Omental fat pad (tissue), 4 donors: ENCODE data around the gene RGS6. TPM values are rescaled to one million over a fixed set of nuclear protein-coding genes. Genes with fewer than 3 reads are reported as not detected.
"Not testable (repeated sequence)": the region's sequence is repeated elsewhere in the genome, so short reads cannot be mapped to it uniquely, and the experiment has no call there.

Experiments
- ATAC-seq: fragments of 150-250 bp; one replicate; pipeline ENCODE4 v1.9.1; 2016; ENCODE audit warnings: mild to moderate bottlenecking, moderate library complexity; ENCODE audit not compliant: low FRiP score
- DNase-seq: peaks from one replicate; pipeline ENCODE4 v3.0.0-alpha.2; 2019; ENCODE audit warnings: low spot score
- total RNA-seq, 4 donors: library from RNA; depleted of rRNA; stranded (reverse); fragments of >200 nt; gene quantifications; one replicate each; pipeline ENCODE4 v1.1.0, GENCODE V29; 2016
- TF ChIP-seq, protein P1 (sequence below), 3 donors: fragments of 450-650 bp; IDR thresholded peaks; one replicate each; pipeline ENCODE4 v1.5.1; 2016 to 2017; ENCODE audit warnings: antibody characterized with exemption in 3 of 3, mild to moderate bottlenecking in 3 of 3, moderate library complexity in 2 of 3

RGS6 gene
- total RNA-seq, 4 donors from 2014 or later: 5.2 to 27.3 (median 6.9) TPM

DNA sequence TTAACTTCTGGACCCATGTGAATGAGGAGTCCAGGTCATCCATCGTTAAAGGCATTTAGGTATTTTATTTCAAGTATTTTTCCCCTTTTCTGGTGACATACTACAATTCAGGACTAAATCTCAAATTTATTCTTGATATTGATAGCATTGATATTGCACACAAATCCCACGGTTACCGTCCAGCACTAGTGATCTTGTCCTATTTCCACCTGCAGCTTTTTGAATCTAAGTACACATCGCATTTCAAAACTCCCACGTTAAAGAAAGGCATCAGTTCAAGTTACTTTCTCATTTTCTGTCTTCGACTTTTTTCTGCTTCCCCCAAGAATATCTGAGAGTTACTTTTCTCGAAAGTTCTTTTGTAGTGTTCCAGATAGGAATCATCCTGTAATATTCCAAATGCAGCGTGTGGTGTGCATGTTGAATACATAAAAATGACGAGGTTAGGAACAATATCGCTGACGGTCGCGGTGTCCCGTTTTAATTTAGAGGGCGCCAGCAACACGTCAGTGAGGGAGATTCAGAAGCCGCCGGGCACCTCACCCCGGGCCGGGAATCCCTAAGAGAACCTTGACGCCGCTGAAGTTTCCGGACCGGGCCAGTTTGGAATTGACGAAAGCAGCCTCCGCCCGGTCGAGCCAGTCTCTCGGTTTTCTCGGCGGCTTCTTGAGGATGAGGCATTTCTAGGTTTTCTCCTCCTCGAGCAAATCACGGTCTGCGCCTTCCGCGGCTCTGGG lies 569 bp upstream of the RGS6 start:
- ATAC-seq (peak; percentile 75), DNase-seq (no peak)
- TF ChIP-seq, protein P1, sequence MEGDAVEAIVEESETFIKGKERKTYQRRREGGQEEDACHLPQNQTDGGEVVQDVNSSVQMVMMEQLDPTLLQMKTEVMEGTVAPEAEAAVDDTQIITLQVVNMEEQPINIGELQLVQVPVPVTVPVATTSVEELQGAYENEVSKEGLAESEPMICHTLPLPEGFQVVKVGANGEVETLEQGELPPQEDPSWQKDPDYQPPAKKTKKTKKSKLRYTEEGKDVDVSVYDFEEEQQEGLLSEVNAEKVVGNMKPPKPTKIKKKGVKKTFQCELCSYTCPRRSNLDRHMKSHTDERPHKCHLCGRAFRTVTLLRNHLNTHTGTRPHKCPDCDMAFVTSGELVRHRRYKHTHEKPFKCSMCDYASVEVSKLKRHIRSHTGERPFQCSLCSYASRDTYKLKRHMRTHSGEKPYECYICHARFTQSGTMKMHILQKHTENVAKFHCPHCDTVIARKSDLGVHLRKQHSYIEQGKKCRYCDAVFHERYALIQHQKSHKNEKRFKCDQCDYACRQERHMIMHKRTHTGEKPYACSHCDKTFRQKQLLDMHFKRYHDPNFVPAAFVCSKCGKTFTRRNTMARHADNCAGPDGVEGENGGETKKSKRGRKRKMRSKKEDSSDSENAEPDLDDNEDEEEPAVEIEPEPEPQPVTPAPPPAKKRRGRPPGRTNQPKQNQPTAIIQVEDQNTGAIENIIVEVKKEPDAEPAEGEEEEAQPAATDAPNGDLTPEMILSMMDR (IDR thresholded peaks at IDR 0.05): no peak

DNA sequence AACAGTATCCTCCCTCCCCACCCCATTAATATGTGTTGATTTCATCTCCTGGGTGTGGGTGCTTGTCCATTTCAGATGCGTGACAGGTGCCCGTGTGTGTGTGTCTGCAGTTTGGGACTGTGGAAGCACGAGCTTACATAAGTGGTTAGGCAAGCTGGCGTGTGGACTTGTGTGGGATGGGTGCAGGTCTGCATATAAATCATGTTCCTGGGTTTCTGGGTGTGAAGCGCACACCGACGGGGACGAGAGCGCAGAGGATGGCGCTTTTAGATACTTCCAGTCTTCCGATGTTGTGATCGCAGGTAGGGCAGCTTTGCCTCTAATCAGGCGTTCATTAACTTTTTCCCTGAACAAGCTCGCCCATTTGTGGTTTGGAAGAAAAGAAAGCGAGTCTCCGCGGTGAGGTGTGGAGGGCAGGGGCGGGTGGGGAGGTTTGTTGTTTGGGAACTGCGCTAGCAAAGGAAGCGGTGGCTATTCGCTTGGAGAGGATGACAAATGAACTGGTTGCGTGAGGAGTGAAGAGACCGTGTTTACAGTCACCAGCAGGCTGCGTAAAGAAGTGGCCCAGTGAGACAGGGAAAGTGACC lies 865 bp downstream of the RGS6 start:
- DNase-seq: no peak
- peak; percentile 34 for ATAC-seq
- TF ChIP-seq, protein P1 (IDR thresholded peaks at IDR 0.05): no peak

DNA sequence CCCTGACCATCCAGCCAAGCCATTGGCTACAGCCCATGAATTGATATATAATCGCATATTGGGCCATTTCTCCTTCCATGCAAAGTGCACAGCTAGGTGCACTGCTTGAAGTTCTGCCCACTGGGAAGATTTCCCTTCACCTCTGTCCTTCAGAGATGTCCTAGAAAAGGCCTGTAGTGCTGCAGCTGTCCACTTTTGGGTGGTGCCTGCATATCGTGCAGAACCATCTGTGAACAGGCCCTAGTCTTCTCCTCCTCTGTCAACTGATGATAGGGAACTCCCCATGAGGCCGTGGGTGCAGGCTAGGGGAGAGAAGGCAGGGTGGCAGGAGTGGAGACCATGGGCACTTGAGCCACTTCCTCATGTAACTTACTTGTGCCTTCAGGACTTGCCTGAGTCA lies 6.0 kb downstream of the RGS6 start:
- ATAC-seq, DNase-seq: not testable (repeated sequence)

DNA sequence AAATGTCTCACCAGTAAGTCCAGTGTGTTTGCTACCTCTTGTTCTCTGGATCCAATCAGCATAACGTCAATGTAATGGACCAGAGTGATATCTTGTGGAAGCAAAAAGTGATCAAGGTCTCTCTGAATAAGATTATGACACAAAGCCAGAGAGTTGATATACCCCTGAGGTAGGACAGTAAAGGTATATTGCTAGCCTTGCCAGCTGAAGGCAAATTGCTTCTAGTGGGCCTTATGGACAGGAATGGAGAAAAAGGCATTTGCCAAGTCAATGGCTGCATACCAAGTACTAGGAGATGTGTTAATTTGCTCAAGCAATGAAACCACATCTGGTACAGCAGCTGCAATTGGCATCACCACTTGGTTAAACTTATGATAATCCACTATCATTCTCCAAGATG lies 7.1 kb downstream of the RGS6 start:
- not testable (repeated sequence) for DNase-seq

DNA sequence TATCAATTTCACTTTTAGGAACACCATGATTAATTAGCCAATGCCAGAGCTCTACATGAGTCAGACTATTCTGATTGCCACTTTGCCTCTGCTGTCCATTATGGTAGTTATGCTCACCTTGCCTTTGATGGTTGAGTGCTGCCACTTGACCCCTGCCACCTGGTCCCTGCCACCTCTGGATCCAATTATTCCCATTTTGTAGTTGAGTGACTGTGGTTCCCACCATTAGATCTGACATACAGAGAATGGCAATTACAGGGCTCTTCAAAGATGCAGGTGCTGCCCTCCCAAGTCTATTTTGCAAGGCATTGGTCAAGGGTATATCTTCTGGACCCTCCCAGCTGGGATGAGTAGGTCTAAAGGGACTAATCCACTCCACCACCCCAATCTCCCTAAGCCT lies 8.3 kb downstream of the RGS6 start:
- DNase-seq, ATAC-seq: not testable (repeated sequence)

More for the DNA sequence above, 7.1 kb downstream of the RGS6 start:
- ATAC-seq: not testable (repeated sequence)

DNA sequence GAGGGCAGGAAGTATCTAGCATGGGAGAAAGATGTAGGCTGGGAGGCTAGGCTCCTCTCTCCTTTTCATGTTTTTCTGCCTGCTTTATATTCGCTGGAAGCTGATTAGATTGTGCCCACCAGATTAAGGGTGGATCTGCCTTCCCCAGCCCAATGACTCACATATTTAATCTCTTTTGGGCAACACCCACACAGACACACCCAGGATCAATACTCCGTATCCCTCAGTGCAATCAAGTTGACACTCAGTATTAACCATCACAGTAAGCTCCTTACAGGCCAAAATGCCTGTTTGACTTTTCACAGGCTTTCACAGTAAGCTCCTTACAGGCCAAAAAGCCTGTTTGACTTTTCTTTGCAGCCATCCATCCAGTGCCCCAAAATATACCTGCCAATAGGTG lies 9.4 kb downstream of the RGS6 start:
- ATAC-seq, DNase-seq: not testable (repeated sequence)

DNA sequence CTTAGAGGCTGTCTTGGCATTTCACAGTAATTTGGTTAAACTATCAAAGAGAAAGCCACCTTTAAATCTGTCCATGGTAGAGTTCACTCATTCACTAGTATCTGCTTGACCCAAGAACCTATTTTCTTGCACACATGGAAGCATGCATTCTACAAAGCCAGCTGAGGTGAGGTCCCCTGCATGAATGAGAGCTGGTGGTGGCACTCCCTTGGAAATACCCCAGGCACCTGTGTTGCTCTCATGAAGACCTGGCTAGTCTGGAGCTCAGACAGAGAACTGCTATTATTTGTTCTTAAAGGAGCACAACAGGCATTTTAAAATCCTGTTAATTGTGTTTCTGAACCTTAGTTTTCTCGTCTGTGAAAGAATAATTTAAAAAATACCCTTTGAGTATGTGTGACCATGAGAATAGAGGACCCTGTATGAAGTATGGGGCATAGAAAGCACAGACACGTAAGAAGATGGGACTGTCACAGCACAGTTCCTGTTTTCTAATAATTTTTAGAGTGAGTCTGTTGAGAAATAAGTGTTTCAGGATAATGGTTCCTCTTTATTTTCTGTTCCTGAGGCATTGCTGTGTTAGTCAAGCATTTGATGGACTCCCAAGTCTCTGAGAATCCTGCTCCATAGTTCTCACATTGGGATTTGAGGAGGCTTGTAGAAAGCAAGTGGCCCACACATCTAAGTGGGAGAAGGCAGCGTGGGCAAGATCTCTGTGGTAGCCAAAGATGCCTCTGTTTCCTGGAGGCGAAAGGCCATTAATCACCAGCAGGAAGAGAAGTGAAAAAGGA lies 10.9 kb downstream of the RGS6 start:
- ATAC-seq (no peak), DNase-seq (no peak)
- TF ChIP-seq, protein P1 (IDR thresholded peaks at IDR 0.05): no peak

DNA sequence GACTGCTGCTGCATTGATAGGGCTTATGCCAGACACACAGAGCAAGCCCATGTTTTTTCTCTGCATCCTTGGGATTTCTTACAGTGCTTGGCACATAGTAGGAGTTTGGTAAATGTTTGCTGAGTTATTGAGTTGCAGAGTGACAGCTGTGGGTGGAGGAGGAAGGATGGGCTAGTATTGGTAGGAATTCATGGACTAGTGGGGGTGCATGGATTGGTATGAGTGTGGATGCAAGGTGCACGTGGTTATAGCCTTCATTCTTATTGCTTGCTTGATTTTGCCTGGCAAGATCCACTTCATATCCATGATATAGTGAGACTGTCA lies 11.4 kb downstream of the RGS6 start:
- TF ChIP-seq, protein P1 (IDR thresholded peaks at IDR 0.05): no peak
- DNase-seq: no peak
- ATAC-seq: no peak

DNA sequence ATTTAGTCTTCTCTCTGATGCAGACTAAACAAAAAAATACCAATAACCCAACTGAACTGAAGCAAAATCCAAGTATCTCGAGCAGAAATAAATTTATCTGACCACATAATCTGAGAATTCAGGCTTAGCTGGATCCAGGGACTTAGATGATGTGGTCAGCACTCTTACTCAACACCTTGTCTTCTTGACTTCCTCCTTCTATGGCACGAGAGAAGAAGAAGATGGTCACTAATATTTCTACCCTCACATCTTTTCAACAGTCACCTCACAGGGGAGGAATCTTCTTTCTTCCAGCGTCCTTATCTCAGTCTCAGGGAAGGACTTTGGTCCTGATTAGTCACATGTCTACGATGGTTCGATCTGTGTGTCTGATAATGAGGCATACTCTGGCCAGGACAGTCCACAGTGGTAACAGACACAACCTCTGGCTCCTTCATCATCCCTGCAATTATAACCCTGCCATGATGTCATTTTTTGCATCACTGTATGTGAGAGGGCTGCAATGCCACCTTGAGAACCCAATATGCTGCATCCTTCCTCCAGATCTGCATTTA lies 15.8 kb downstream of the RGS6 start:
- DNase-seq: no peak
- TF ChIP-seq, protein P1 (IDR thresholded peaks at IDR 0.05): no peak
- no peak for ATAC-seq
